H1 (cell line): ENCODE data around the gene CEP95. TPM values are rescaled to one million over a fixed set of nuclear protein-coding genes. Genes with fewer than 3 reads are reported as not detected.

Source experiments
- CTCF ChIA-PET: fragments of 300-600 bp; sonication (Branson Sonifier 250); formaldehyde crosslinking; loops from one replicate; lab custom pipeline; 2021; ENCODE audit not compliant: partially characterized antibody; lab: Charles Lee
- POLR2A ChIA-PET: fragments of 300-600 bp; sonication (Branson Sonifier 250); formaldehyde crosslinking; loops from one replicate; lab custom pipeline; 2021; ENCODE audit warnings: inconsistent platforms; ENCODE audit not compliant: partially characterized antibody; lab: Charles Lee
- DNase-seq, 2 experiments: peaks; one replicate each; pipeline versions ENCODE4 v3.0.0 to v3.0.0-alpha.2; 2010 to 2022; ENCODE audit warnings: low spot score in 2 of 2, low read depth in 1 of 2, mixed read lengths in 1 of 2
- FAIRE-seq: peaks from 2 replicates; lab custom pipeline; 2011; peaks lifted over from hg19 to GRCh38; lab: Jason Lieb, UNC
- H2AFZ ChIP-seq: 2 replicates; pipeline ENCODE4 v1.8.1; 2012; ENCODE audit warnings: low read length, inconsistent platforms
- H2AK5ac ChIP-seq: 2 replicates; pipeline ENCODE4 v1.6.1; 2013; ENCODE audit warnings: low read depth, low read length
- H2BK120ac ChIP-seq: replicated peaks from 2 replicates; pipeline ENCODE3; 2013; ENCODE audit warnings: low read depth, low read length, inconsistent platforms
- H2BK12ac ChIP-seq: 2 replicates; pipeline ENCODE4 v1.6.1; 2013; ENCODE audit warnings: low read depth, low read length
- H2BK15ac ChIP-seq: 2 replicates; pipeline ENCODE4 v1.6.1; 2013; ENCODE audit warnings: low read length
- H2BK20ac ChIP-seq: 2 replicates; pipeline ENCODE4 v1.6.1; 2013; ENCODE audit warnings: low read length
- H2BK5ac ChIP-seq: 2 replicates; pipeline ENCODE4 v1.6.1; 2013; ENCODE audit warnings: low read depth, low read length
- H3K14ac ChIP-seq: 2 replicates; pipeline ENCODE4 v1.6.1; 2013; ENCODE audit warnings: inconsistent platforms; ENCODE audit not compliant: insufficient read length
- H3K18ac ChIP-seq: 2 replicates; pipeline ENCODE4 v1.6.1; 2013; ENCODE audit warnings: low read length; ENCODE audit errors: extremely low read depth
- H3K23ac ChIP-seq: 2 replicates; pipeline ENCODE4 v1.6.1; 2013; ENCODE audit warnings: inconsistent platforms; ENCODE audit not compliant: insufficient read length
- H3K23me2 ChIP-seq: 2 replicates; pipeline ENCODE4 v1.6.1; 2013; ENCODE audit warnings: low read depth, low read length
- H3K27ac ChIP-seq: 2 replicates; pipeline ENCODE4 v1.6.1; 2011; ENCODE audit warnings: low read depth, low read length, inconsistent platforms
- H3K27me3 ChIP-seq, 4 experiments: replicated peaks in 1 of 4; 1 replicate in 1 of 4; 2 replicates in 3 of 4; pipeline versions ENCODE4 v1.6.1 to v1.8.1; 2011 to 2013; ENCODE audit warnings: low read length in 3 of 4, mild to moderate bottlenecking in 3 of 4, inconsistent platforms in 2 of 4, mixed read lengths in 2 of 4, moderate library complexity in 1 of 4; ENCODE audit not compliant: control insufficient read depth in 3 of 4, insufficient read depth in 3 of 4; ENCODE audit errors: extremely low read depth in 1 of 4
- H3K36me3 ChIP-seq, 4 experiments: 2 replicates each; pipeline versions ENCODE4 v1.6.1 to v1.8.1; 2011 to 2013; ENCODE audit warnings: mild to moderate bottlenecking in 4 of 4, low read length in 3 of 4, moderate library complexity in 2 of 4, control low read depth in 1 of 4, inconsistent platforms in 1 of 4; ENCODE audit not compliant: insufficient read depth in 4 of 4, control insufficient read depth in 2 of 4
- H3K4ac ChIP-seq: replicated peaks from 2 replicates; pipeline ENCODE3; 2013; ENCODE audit warnings: low read length, low read depth, mixed read lengths, inconsistent platforms; ENCODE audit not compliant: insufficient read length
- H3K4me1 ChIP-seq, 4 experiments: replicated peaks in 1 of 4; 1 replicate in 1 of 4; 2 replicates in 3 of 4; pipeline versions ENCODE4 v1.6.1 to v1.8.1; 2011 to 2013; ENCODE audit warnings: low read length in 3 of 4, inconsistent platforms in 2 of 4, mixed read lengths in 1 of 4; ENCODE audit not compliant: insufficient read depth in 4 of 4, control insufficient read depth in 3 of 4
- H3K4me2 ChIP-seq, 2 experiments: 2 replicates each; pipeline versions ENCODE4 v1.6.1 to v1.8.1; 2011 to 2013; ENCODE audit warnings: low read depth in 2 of 2, low read length in 2 of 2, control low read depth in 1 of 2, inconsistent platforms in 1 of 2, mild to moderate bottlenecking in 1 of 2; ENCODE audit not compliant: insufficient read depth in 1 of 2
- H3K4me3 ChIP-seq, 4 experiments: fragments of 200-600, 300-600 bp in 1 of 4; sonication (generic), shearing (Covaris generic), sonication (Bioruptor Twin) in 1 of 4; 2 replicates each; pipeline versions ENCODE4 v1.5.1 to v1.8.1; 2011 to 2016; ENCODE audit warnings: low read length in 4 of 4, low read depth in 3 of 4, control low read depth in 2 of 4, inconsistent platforms in 2 of 4, mild to moderate bottlenecking in 2 of 4, mixed read lengths in 1 of 4, moderate library complexity in 1 of 4; ENCODE audit not compliant: insufficient read depth in 2 of 4; ENCODE audit errors: extremely low read depth in 1 of 4
- H3K56ac ChIP-seq: replicated peaks from 2 replicates; pipeline ENCODE3; 2013; ENCODE audit warnings: low read depth, mild to moderate bottlenecking, mixed read lengths, low read length, inconsistent platforms; ENCODE audit not compliant: insufficient read length
- H3K79me1 ChIP-seq: 2 replicates; pipeline ENCODE4 v1.6.1; 2013; ENCODE audit warnings: low read depth, low read length, control low read depth
- H3K79me2 ChIP-seq, 2 experiments: 2 replicates each; pipeline versions ENCODE4 v1.6.1 to v1.8.1; 2012 to 2013; ENCODE audit warnings: low read length in 2 of 2, mild to moderate bottlenecking in 2 of 2, inconsistent platforms in 1 of 2; ENCODE audit not compliant: insufficient read depth in 2 of 2, control insufficient read depth in 1 of 2
- H3K9ac ChIP-seq, 4 experiments: replicated peaks in 1 of 4; 1 replicate in 1 of 4; 2 replicates in 3 of 4; pipeline versions ENCODE4 v1.6.1 to v1.8.1; 2011 to 2013; ENCODE audit warnings: low read depth in 3 of 4, low read length in 3 of 4, control low read depth in 2 of 4, mild to moderate bottlenecking in 2 of 4, moderate library complexity in 2 of 4, inconsistent platforms in 1 of 4; ENCODE audit errors: extremely low read depth in 1 of 4
- H3K9me3 ChIP-seq, 2 experiments: 2 replicates each; pipeline versions ENCODE4 v1.6.1 to v1.8.1; 2012 to 2013; ENCODE audit warnings: mild to moderate bottlenecking in 2 of 2, moderate library complexity in 2 of 2, control low read depth in 1 of 2, inconsistent platforms in 1 of 2, low read depth in 1 of 2, low read length in 1 of 2, mixed read lengths in 1 of 2; ENCODE audit not compliant: insufficient read depth in 2 of 2
- H4K20me1 ChIP-seq, 2 experiments: replicated peaks in 1 of 2; 2 replicates each; pipeline versions ENCODE3 to v1.8.1; 2011 to 2013; ENCODE audit warnings: inconsistent platforms in 2 of 2, low read length in 2 of 2, mild to moderate bottlenecking in 1 of 2; ENCODE audit not compliant: insufficient read depth in 2 of 2, control insufficient read depth in 1 of 2
- H4K5ac ChIP-seq: 2 replicates; pipeline ENCODE4 v1.6.1; 2013; ENCODE audit warnings: low read length, low read depth, mixed read lengths, inconsistent platforms; ENCODE audit not compliant: insufficient read length
- H4K8ac ChIP-seq: 2 replicates; pipeline ENCODE4 v1.8.0; 2013; ENCODE audit warnings: mild to moderate bottlenecking, moderate library complexity, low read length, inconsistent platforms; ENCODE audit not compliant: insufficient read depth; ENCODE audit errors: extremely low read depth
- H4K91ac ChIP-seq: replicated peaks from 2 replicates; pipeline ENCODE3; 2013; ENCODE audit warnings: low read length, mixed read lengths, inconsistent platforms; ENCODE audit not compliant: insufficient read length
- CEBPB ChIP-seq: IDR thresholded peaks from 2 replicates; pipeline ENCODE4 v1.6.1; 2012; ENCODE audit warnings: low read depth, low read length
- CHD1 ChIP-seq: IDR thresholded peaks from 2 replicates; pipeline ENCODE4 v1.6.1; 2012; ENCODE audit warnings: low read depth, low read length, improper control_type of control experiment
- FOSL1 ChIP-seq: IDR thresholded peaks from 2 replicates; pipeline ENCODE4 v1.6.1; 2011; ENCODE audit warnings: mild to moderate bottlenecking, low read depth, low read length, moderate library complexity; ENCODE audit not compliant: insufficient read depth
- JUN ChIP-seq: IDR thresholded peaks from 2 replicates; pipeline ENCODE4 v1.6.1; 2011; ENCODE audit warnings: low read depth, mild to moderate bottlenecking, improper control_type of control experiment, low read length
- KDM1A ChIP-seq: fragments of 200-600, 300-600 bp; sonication (generic); IDR thresholded peaks from 2 replicates; pipeline ENCODE4 v1.7.1; 2016; ENCODE audit warnings: mild to moderate bottlenecking, low read length, borderline replicate concordance
- KDM4A ChIP-seq: IDR thresholded peaks from one replicate; pipeline ENCODE4 v1.7.1; 2012; ENCODE audit warnings: low read depth, mild to moderate bottlenecking, moderate library complexity, low read length, inconsistent platforms; ENCODE audit not compliant: severe bottlenecking
- KDM5A ChIP-seq: fragments of 200-600 bp; IDR thresholded peaks from 2 replicates; pipeline ENCODE4 v1.7.1; 2012; ENCODE audit warnings: mild to moderate bottlenecking, low read length, inconsistent platforms, mixed read lengths
- NRF1 ChIP-seq: IDR thresholded peaks from 2 replicates; pipeline ENCODE4 v1.6.1; 2011; ENCODE audit warnings: mild to moderate bottlenecking, low read depth, low read length, improper control_type of control experiment
- TAF1 ChIP-seq: IDR thresholded peaks from 2 replicates; pipeline ENCODE4 v1.6.1; 2011; ENCODE audit warnings: mild to moderate bottlenecking, low read depth, low read length
- polyA plus RNA-seq, 7 experiments: library from polyadenylated mRNA; depleted of rRNA in 3 of 7; stranded (reverse) in 5 of 7; unstranded in 2 of 7; fragments of >200 nt in 5 of 7; fragments of 200-250 nt in 2 of 7; gene quantifications; 1 replicate in 5 of 7; 2 replicates in 1 of 7; 4 replicates in 1 of 7; pipeline versions ENCODE4 v1.2.1 to v1.2.3, GENCODE V29; 2011 to 2013; ENCODE audit warnings: missing spikeins in 2 of 7, mixed read lengths in 2 of 7
- total RNA-seq: library from RNA; stranded (reverse); fragmentation: NEBNext Ultra II Directional; extraction: Animal tissue kit (Norgen Biotek cat#: 25700); gene quantifications from 2 replicates; pipeline ENCODE4 v1.2.1, GENCODE V29; 2021

The CEP95 gene
- total and polyA plus RNA-seq, 2 of the 8 experiments (the other 6 are each of a cell fraction or from before 2014, with no cell fraction given): 22.3 to 51.5 TPM

- no peak overlapping the region for H3K9ac ChIP-seq
Measured at GRCh38 chr17:64573214-64573613, 66.4 kb downstream of the CEP95 start.

More at GRCh38 chr17:64573214-64573613, 66.4 kb downstream of the CEP95 start:
- no peak overlapping the region for H3K4me2 ChIP-seq
- FAIRE-seq: no peak
- no peak overlapping the region for H2AFZ ChIP-seq
- H4K91ac ChIP-seq: no peak overlapping the region
- H3K56ac ChIP-seq: no peak overlapping the region
- no peak overlapping the region for H2BK5ac ChIP-seq
- H2BK15ac ChIP-seq: no peak overlapping the region
- DNase-seq: no peak
- H3K14ac ChIP-seq: no peak overlapping the region
- no peak overlapping the region for H3K23ac ChIP-seq
- no peaks in the 10 kb centered on the region for H3K27me3 ChIP-seq
- H3K36me3 ChIP-seq: peaks cover 0 to 19% (median 6%) of the 10 kb centered on the region in 4 experiments; a peak in 5 of 8 replicates
- H3K4me1 ChIP-seq: no peaks in the 10 kb centered on the region
- no peaks in the 10 kb centered on the region for H3K23me2 ChIP-seq
- H2BK20ac ChIP-seq: no peak overlapping the region
- no peak overlapping the region for H3K4ac ChIP-seq
- ChIA-PET CTCF (interaction anchor here (0.8 kb wide), 1 partner anchor 53 kb away, joined by 3 read pairs; no protein-coding TSS in a partner anchor), POLR2A (interaction anchor here (3.4 kb wide), 1 partner anchor 68 kb away, joined by 14 read pairs; the partner anchor contains the start of genes CEP95 and DDX5)
- no peak overlapping the region for H3K18ac ChIP-seq
- no peak for TF ChIP-seq JUN
- no peak for TF ChIP-seq CEBPB
- TF ChIP-seq CHD1: no peak
- TF ChIP-seq NRF1: no peak
- no peak for TF ChIP-seq TAF1
- no peak for TF ChIP-seq KDM1A
- no peak for TF ChIP-seq KDM5A
- no peak for TF ChIP-seq KDM4A
- no peak for TF ChIP-seq FOSL1
- H2BK12ac ChIP-seq: no peak overlapping the region
- no peaks in the 10 kb centered on the region for H3K79me1 ChIP-seq
- H4K8ac ChIP-seq: no peak overlapping the region
- no peak overlapping the region for H2AK5ac ChIP-seq
- H3K79me2 ChIP-seq: no peaks in the 10 kb centered on the region
- H3K4me3 ChIP-seq: no peak overlapping the region
- no peaks in the 10 kb centered on the region for H4K20me1 ChIP-seq
- no peak overlapping the region for H4K5ac ChIP-seq
- H3K9me3 ChIP-seq: no peaks in the 10 kb centered on the region
- no peak overlapping the region for H3K27ac ChIP-seq
- H2BK120ac ChIP-seq: no peak overlapping the region
